ENCODE results near the gene DUOX2.

The DUOX2 gene

DNA sequence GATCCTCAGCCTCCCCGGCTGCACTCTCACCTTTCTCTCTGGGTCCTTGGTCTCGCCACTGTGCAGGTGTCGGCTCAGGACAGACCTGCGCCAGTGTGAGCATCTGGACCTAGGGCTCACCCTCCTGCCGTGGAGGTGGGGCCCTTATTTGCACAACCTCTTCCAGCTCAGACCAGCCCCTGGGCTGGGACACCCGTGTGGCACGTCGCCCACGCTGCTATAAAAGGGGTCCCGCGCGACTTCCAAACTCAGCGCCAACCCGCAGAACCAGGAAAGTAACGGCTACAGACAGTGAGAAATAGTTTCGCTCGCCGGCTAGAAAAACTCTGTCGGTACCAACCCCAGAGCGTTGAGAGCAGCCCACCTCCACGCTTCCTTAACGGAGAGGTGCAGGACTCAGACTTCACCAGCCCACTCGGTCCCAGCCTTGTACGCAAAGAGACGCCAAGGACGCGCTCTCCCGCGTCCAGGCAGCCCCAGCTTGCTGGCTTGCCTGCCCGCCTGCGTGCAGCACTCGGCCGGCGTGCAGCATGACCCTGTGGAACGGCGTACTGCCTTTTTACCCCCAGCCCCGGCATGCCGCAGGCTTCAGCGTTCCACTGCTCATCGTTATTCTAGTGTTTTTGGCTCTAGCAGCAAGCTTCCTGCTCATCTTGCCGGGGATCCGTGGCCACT lies at the start of gene DUOX2, which contains the start of gene DUOXA2:
Gene DUOX2 (minus strand): TSS at position 97 of the 675 bp plus-strand sequence. CDS start 761 bp downstream, outside the sequence.
Gene DUOXA2 (plus strand): TSS at position 251 of the 675 bp plus-strand sequence. CDS start 280 bp downstream, at position 531.
- TF ChIP-seq ZNF571 (tag by site-specific recombination; IDR thresholded peaks at IDR 0.05) (no peak), BCL11A (tag by site-specific recombination; IDR thresholded peaks at IDR 0.05; ENCODE audit: low read depth) (no peak)
- CTCF ChIA-PET = interaction anchor here (0.7 to 1.4 kb wide), 3 partner anchors 13 to 18 kb away, joined by 3 to 4 read pairs (median 3); no protein-coding TSS in a partner anchor
- no peaks in the 10 kb centered on the region for H3K4me1 ChIP-seq (ENCODE audit: control insufficient read depth, insufficient read depth, low read length)

DNA sequence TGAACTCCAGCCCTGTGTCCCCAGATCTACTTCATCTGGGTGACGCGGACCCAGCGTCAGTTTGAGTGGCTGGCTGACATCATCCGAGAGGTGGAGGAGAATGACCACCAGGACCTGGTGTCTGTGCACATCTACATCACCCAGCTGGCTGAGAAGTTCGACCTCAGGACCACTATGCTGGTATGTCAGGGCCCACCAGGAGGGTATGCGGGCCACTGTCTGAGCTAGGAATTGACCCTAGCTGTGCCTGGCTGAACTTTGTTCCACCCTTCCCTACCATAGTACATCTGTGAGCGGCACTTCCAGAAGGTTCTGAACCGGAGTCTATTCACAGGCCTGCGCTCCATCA lies 49.5 kb upstream of the DUOX2 start:
- Histone ChIP-seq H3K36me3 (ENCODE audit: control insufficient read depth in 2 of 2, insufficient read depth in 1 of 2, low read length in 2 of 2) (no peaks in the 10 kb centered on the region), H3K4me3 (ENCODE audit: low read depth, low read length) (no peak overlapping the region), H3K4me1 (ENCODE audit: control insufficient read depth, insufficient read depth, low read length) (0 out of 2 replicates have a peak, but pooled peaks cover 2% of the 10 kb centered on the region), H3K27ac (ENCODE audit: extremely low read depth, low read depth, low read length) (no peak overlapping the region), H3K9me3 (ENCODE audit: control insufficient read depth, insufficient read depth, low read depth, low read length) (no peaks in the 10 kb centered on the region)
- ChIA-PET CTCF (interaction anchor here (0.5 to 4.4 kb wide), 27 partner anchors 8 to 450 kb away, joined by 3 to 60 read pairs (median 5); a partner anchor contains a TSS), POLR2A (interaction anchor here (0.9 to 1.6 kb wide), 4 partner anchors 36 to 239 kb away, joined by 3 to 7 read pairs (median 4); a partner anchor contains a TSS)
- TF ChIP-seq SETDB1 (IDR thresholded peaks at IDR 0.05; ENCODE audit: insufficient read length, low read length) (no peak), ZXDB (tag by site-specific recombination; IDR thresholded peaks at IDR 0.05) (no peak), ZNF510 (tag by site-specific recombination; IDR thresholded peaks at IDR 0.05; ENCODE audit: insufficient replicate concordance) (no peak), ZNF366 (tag by site-specific recombination; conservative IDR thresholded peaks at IDR 0.05) (no peak), ZNF302 (tag by site-specific recombination; IDR thresholded peaks at IDR 0.05; ENCODE audit: low read depth) (no peak), ZNF768 (tag by site-specific recombination; IDR thresholded peaks at IDR 0.05) (no peak), ZNF621 (tag by site-specific recombination; IDR thresholded peaks at IDR 0.05) (no peak), ZNF473 (tag by site-specific recombination; IDR thresholded peaks at IDR 0.05) (no peak), BCL11A (tag by site-specific recombination; IDR thresholded peaks at IDR 0.05; ENCODE audit: low read depth) (no peak), ZBTB1 (tag by site-specific recombination; IDR thresholded peaks at IDR 0.05) (no peak), ZSCAN23 (tag by site-specific recombination; IDR thresholded peaks at IDR 0.05) (no peak), ZNF830 (tag by site-specific recombination; IDR thresholded peaks at IDR 0.05; ENCODE audit: low read depth) (no peak), YY2 (tag by site-specific recombination; IDR thresholded peaks at IDR 0.05) (no peak), ZNF48 (tag by site-specific recombination; IDR thresholded peaks at IDR 0.05) (no peak), ZFHX2 (tag by site-specific recombination; conservative IDR thresholded peaks at IDR 0.05) (no peak)
- TF ChIP-seq, protein P1, sequence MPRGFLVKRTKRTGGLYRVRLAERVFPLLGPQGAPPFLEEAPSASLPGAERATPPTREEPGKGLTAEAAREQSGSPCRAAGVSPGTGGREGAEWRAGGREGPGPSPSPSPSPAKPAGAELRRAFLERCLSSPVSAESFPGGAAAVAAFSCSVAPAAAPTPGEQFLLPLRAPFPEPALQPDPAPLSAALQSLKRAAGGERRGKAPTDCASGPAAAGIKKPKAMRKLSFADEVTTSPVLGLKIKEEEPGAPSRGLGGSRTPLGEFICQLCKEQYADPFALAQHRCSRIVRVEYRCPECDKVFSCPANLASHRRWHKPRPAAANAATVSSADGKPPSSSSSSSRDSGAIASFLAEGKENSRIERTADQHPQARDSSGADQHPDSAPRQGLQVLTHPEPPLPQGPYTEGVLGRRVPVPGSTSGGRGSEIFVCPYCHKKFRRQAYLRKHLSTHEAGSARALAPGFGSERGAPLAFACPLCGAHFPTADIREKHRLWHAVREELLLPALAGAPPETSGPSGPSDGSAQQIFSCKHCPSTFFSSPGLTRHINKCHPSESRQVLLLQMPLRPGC (tag by site-specific recombination; IDR thresholded peaks at IDR 0.05) = no peak
- TF ChIP-seq, protein P2, sequence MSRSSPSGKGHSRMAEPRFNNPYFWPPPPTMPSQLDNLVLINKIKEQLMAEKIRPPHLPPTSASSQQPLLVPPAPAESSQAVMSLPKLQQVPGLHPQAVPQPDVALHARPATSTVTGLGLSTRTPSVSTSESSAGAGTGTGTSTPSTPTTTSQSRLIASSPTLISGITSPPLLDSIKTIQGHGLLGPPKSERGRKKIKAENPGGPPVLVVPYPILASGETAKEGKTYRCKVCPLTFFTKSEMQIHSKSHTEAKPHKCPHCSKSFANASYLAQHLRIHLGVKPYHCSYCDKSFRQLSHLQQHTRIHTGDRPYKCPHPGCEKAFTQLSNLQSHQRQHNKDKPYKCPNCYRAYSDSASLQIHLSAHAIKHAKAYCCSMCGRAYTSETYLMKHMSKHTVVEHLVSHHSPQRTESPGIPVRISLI (tag by site-specific recombination; IDR thresholded peaks at IDR 0.05) = no peak
- TF ChIP-seq, protein P3, sequence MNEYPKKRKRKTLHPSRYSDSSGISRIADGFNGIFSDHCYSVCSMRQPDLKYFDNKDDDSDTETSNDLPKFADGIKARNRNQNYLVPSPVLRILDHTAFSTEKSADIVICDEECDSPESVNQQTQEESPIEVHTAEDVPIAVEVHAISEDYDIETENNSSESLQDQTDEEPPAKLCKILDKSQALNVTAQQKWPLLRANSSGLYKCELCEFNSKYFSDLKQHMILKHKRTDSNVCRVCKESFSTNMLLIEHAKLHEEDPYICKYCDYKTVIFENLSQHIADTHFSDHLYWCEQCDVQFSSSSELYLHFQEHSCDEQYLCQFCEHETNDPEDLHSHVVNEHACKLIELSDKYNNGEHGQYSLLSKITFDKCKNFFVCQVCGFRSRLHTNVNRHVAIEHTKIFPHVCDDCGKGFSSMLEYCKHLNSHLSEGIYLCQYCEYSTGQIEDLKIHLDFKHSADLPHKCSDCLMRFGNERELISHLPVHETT (tag by site-specific recombination; IDR thresholded peaks at IDR 0.05) = no peak
- TF ChIP-seq, protein P4, sequence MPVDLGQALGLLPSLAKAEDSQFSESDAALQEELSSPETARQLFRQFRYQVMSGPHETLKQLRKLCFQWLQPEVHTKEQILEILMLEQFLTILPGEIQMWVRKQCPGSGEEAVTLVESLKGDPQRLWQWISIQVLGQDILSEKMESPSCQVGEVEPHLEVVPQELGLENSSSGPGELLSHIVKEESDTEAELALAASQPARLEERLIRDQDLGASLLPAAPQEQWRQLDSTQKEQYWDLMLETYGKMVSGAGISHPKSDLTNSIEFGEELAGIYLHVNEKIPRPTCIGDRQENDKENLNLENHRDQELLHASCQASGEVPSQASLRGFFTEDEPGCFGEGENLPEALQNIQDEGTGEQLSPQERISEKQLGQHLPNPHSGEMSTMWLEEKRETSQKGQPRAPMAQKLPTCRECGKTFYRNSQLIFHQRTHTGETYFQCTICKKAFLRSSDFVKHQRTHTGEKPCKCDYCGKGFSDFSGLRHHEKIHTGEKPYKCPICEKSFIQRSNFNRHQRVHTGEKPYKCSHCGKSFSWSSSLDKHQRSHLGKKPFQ (tag by site-specific recombination; IDR thresholded peaks at IDR 0.05) = no peak

More for the DNA sequence above, at the start of gene DUOX2, which contains the start of gene DUOXA2:
- POLR2A ChIA-PET = no interaction called here
- H3K36me3 ChIP-seq (ENCODE audit: control insufficient read depth in 2 of 2, insufficient read depth in 1 of 2, low read length in 2 of 2) = no peaks in the 10 kb centered on the region
- no peak within 1 kb of the TSS for H3K27ac ChIP-seq (ENCODE audit: extremely low read depth, low read depth, low read length)
- H3K4me3 ChIP-seq (ENCODE audit: low read depth, low read length) = no peak within 1 kb of the TSS
- H3K9me3 ChIP-seq (ENCODE audit: control insufficient read depth, insufficient read depth, low read depth, low read length) = no peaks in the 10 kb centered on the region

Measured in HEK293 (cell line).